HepG2 (cell line): ENCODE data around the gene PLBD1. TPM values are rescaled to one million over a fixed set of nuclear protein-coding genes. Genes with fewer than 3 reads are reported as not detected.

ENCODE experiments used
- BRCA1 ChIP-seq: sonication (generic); formaldehyde crosslinking; IDR thresholded peaks from 2 replicates; pipeline ENCODE4 v1.4.0; 2020; ENCODE audit warnings: missing genetic modification reagents
- GLMP ChIP-seq: sonication (generic); formaldehyde crosslinking; IDR thresholded peaks from 2 replicates; pipeline ENCODE4 v1.9.0; 2021; ENCODE audit warnings: missing genetic modification reagents, mild to moderate bottlenecking, borderline replicate concordance
- NKX3-1 ChIP-seq: sonication (generic); formaldehyde crosslinking; IDR thresholded peaks from 2 replicates; pipeline ENCODE4 v1.5.0; 2020; ENCODE audit warnings: missing genetic modification reagents
- RARA ChIP-seq: IDR thresholded peaks from 2 replicates; pipeline ENCODE4 v1.6.1; 2016; ENCODE audit warnings: missing genetic modification reagents, missing compliant biosample characterization
- TFDP2 ChIP-seq: sonication (generic); formaldehyde crosslinking; IDR thresholded peaks from 2 replicates; pipeline ENCODE4 v1.4.0; 2020; ENCODE audit warnings: missing genetic modification reagents
- THRA ChIP-seq: sonication (generic); formaldehyde crosslinking; IDR thresholded peaks from 2 replicates; pipeline ENCODE4 v1.4.0; 2020; ENCODE audit warnings: missing genetic modification reagents, borderline replicate concordance
- ZNF276 ChIP-seq: sonication (generic); formaldehyde crosslinking; IDR thresholded peaks from 2 replicates; pipeline ENCODE4 v1.4.0; 2020; ENCODE audit warnings: mild to moderate bottlenecking, low read depth, missing genetic modification reagents
- ZNF776 ChIP-seq: sonication (generic); formaldehyde crosslinking; IDR thresholded peaks from 2 replicates; pipeline ENCODE4 v1.4.0; 2020; ENCODE audit warnings: mild to moderate bottlenecking, missing genetic modification reagents
- polyA plus RNA-seq, 8 experiments: library from polyadenylated mRNA; depleted of rRNA in 3 of 8; stranded (reverse) in 7 of 8; unstranded in 1 of 8; fragments of >200 nt; fragmentation: Illumina TruSeq in 4 of 8; extraction: Trizol in 4 of 8; gene quantifications; 2 replicates each; pipeline versions ENCODE4 v1.2.1 to v1.2.3, GENCODE V29; 2011 to 2016; ENCODE audit warnings: low read depth in 4 of 8, missing spikeins in 1 of 8, mixed read lengths in 1 of 8; ENCODE audit not compliant: insufficient read depth in 1 of 8
- total RNA-seq, 5 experiments: library from RNA; depleted of rRNA; stranded (reverse); fragments of >200 nt; fragmentation: Illumina TruSeq; extraction: Trizol; gene quantifications; 2 replicates each; pipeline ENCODE4 v1.2.3, GENCODE V29; 2016; ENCODE audit warnings: low read depth in 1 of 5

Gene PLBD1
- total and polyA plus RNA-seq, 2 of the 13 experiments (the other 11 are each of a cell fraction or from before 2014, with no cell fraction given), result not detected

GRCh38 chr12:14561677-14562238 lies 5.9 kb downstream of the PLBD1 start (continued):
- TF ChIP-seq GLMP (CRISPR knock-in tag) (no peak), TFDP2 (CRISPR knock-in tag) (no peak), THRA (CRISPR knock-in tag) (no peak), ZNF276 (CRISPR knock-in tag) (no peak), BRCA1 (no peak), ZNF776 (CRISPR knock-in tag) (no peak), RARA (CRISPR knock-in tag) (no peak), NKX3-1 (CRISPR knock-in tag) (no peak)
